Activated naive CD8-positive, alpha-beta T cell treated with anti-CD3 and anti-CD28 coated beads, Interleukin-2, amount 10 ng/mL, durations not matched to agents 7 days and 5 days (primary cell): Measurements from ENCODE around the gene TARS1. TPM values are rescaled to one million over a fixed set of nuclear protein-coding genes. Genes with fewer than 3 reads are reported as not detected.
"Not testable (repeated sequence)": the region's sequence is repeated elsewhere in the genome, so short reads cannot be mapped to it uniquely, and the experiment has no call there.

Experiments used
- ATAC-seq: fragments of 150-1000 bp; cut with Tn5 transposase; one replicate; pipeline ENCODE4 v1.10.0; 2021; ENCODE audit warnings: low read depth, moderate library complexity
- POLR2A ChIA-PET: fragments of 350-600 bp; sonication (Branson Sonifier 250); formaldehyde crosslinking; loops from one replicate; lab custom pipeline; 2021; ENCODE audit warnings: antibody characterized with exemption; lab: Charles Lee
- DNase-seq: peaks from one replicate; pipeline ENCODE4 v3.0.0; 2021
- H3K27ac Mint-ChIP-seq: one replicate; pipeline ENCODE4 v1.8.0; 2022; ENCODE audit warnings: mild to moderate bottlenecking, mixed read lengths
- H3K27me3 Mint-ChIP-seq: one replicate; pipeline ENCODE4 v1.8.0; 2022; ENCODE audit warnings: mild to moderate bottlenecking, moderate library complexity, mixed read lengths
- H3K36me3 Mint-ChIP-seq: one replicate; pipeline ENCODE4 v1.8.0; 2021; ENCODE audit warnings: mild to moderate bottlenecking, mixed read lengths
- H3K4me1 Mint-ChIP-seq: one replicate; pipeline ENCODE4 v1.8.0; 2021; ENCODE audit warnings: mixed read lengths
- H3K4me3 Mint-ChIP-seq: one replicate; pipeline ENCODE4 v1.8.0; 2022; ENCODE audit warnings: mild to moderate bottlenecking, moderate library complexity, mixed read lengths
- H3K9me3 Mint-ChIP-seq: one replicate; pipeline ENCODE4 v1.8.0; 2021; ENCODE audit warnings: mixed read lengths
- total RNA-seq, 2 experiments: library from RNA; stranded (reverse); gene quantifications; one replicate each; pipeline ENCODE4 v1.2.3, GENCODE V29; 2021

The TARS1 gene
- total RNA-seq, 2 experiments from 2014 or later = 165 to 168 TPM

- H3K36me3 Mint-ChIP-seq = no peaks in the 10 kb centered on the region
These were observed 72.9 kb downstream of the TARS1 start for GRCh38 chr5:33513462-33514185.

GRCh38 chr5:33515366-33515765, 74.6 kb downstream of the TARS1 start:
- ATAC-seq, DNase-seq, H3K36me3 Mint-ChIP-seq, H3K4me1 Mint-ChIP-seq, H3K9me3 Mint-ChIP-seq, H3K4me3 Mint-ChIP-seq, POLR2A ChIA-PET, H3K27me3 Mint-ChIP-seq, H3K27ac Mint-ChIP-seq: not testable (repeated sequence)

More at GRCh38 chr5:33513462-33514185, 72.9 kb downstream of the TARS1 start:
- POLR2A ChIA-PET = no interaction called here
- no peak overlapping the region for H3K27ac Mint-ChIP-seq
- H3K4me3 Mint-ChIP-seq = no peak overlapping the region
- H3K4me1 Mint-ChIP-seq = no peaks in the 10 kb centered on the region
- ATAC-seq (no peak), DNase-seq (no peak)
- H3K9me3 Mint-ChIP-seq = peaks cover 2% of the 10 kb centered on the region
- no peaks in the 10 kb centered on the region for H3K27me3 Mint-ChIP-seq

DNA sequence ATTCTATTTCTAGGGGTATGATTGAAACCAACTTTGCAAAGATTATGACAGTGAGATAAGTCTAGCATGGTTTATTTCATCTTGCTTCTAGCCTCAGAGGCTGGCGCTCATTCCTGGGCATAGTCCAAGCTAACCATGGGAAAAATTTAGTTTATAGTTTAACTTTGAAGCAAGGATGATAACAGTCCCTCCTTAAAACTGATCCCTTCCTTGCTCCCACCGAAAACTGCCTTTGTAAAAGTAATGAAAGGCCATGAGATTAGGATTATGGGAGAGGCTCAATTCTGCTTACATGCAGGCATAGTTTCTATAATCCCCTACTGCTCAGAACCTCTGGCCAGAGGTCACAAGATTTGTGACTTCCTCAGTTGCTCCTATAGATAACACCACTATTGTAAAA, 75.7 kb downstream of the TARS1 start:
- POLR2A ChIA-PET = no interaction called here
- no peak for DNase-seq
- no peaks in the 10 kb centered on the region for H3K27me3 Mint-ChIP-seq
- ATAC-seq = no peak
- no peaks in the 10 kb centered on the region for H3K4me1 Mint-ChIP-seq
- peaks cover 2% of the 10 kb centered on the region for H3K9me3 Mint-ChIP-seq
- no peaks in the 10 kb centered on the region for H3K36me3 Mint-ChIP-seq
- no peak overlapping the region for H3K4me3 Mint-ChIP-seq
- no peak overlapping the region for H3K27ac Mint-ChIP-seq
